Fibroblast of the aortic adventitia (primary cell): ENCODE data around the gene NR3C1. TPM values are rescaled to one million over a fixed set of nuclear protein-coding genes. Genes with fewer than 3 reads are reported as not detected.

ENCODE experiments used
- DNase-seq: peaks from one replicate; pipeline ENCODE4 v3.0.0-alpha.2; 2010; ENCODE audit warnings: low read depth
- H3K4me3 ChIP-seq: 2 replicates; pipeline ENCODE4 v1.5.1; 2011; ENCODE audit warnings: low read depth, mild to moderate bottlenecking, control low read depth, low read length, moderate library complexity
- CTCF ChIP-seq: IDR thresholded peaks from 2 replicates; pipeline ENCODE4 v1.5.1; 2011; ENCODE audit warnings: mild to moderate bottlenecking, low read length, control low read depth, inconsistent platforms; ENCODE audit not compliant: insufficient read depth
- total RNA-seq: library from RNA; depleted of rRNA; stranded (reverse); fragments of >200 nt; gene quantifications from 2 replicates; pipeline ENCODE4 v1.2.3, GENCODE V29; 2012; ENCODE audit warnings: low replicate concordance

NR3C1 gene
- total RNA-seq, 1 donor: 132 TPM

GRCh38 chr5:143304836-143305475 is 98.5 kb downstream of the NR3C1 start:
- DNase-seq: peak; percentile 23
- H3K4me3 ChIP-seq: no peak overlapping the region
- no peak for TF ChIP-seq CTCF

GRCh38 chr5:143302341-143303045 is 101.0 kb downstream of the NR3C1 start:
- no peak overlapping the region for H3K4me3 ChIP-seq
- no peak for TF ChIP-seq CTCF
- DNase-seq: peak; percentile 36

DNA sequence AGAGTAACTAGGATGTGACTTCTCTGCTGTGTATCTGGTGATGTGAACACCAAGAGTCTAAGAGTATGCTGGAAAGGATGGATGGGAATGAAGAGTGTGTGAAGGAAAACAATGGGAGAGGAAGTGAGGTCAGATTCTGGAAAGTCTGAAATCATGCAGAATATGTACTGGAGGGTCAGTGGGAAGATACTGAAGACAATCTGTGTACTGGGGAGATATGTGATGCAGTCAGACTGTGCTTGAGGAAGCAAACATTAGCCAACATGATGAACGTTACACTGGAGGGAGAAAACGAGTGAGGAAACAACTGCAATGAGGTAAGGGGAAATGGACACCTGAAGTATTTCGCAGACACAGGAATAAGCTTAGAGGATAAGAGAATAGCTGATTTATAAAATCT is 105.7 kb downstream of the NR3C1 start:
- DNase-seq: peak; percentile 28
- TF ChIP-seq CTCF: no peak
- H3K4me3 ChIP-seq: no peak overlapping the region

- no peak for DNase-seq
Measured at GRCh38 chr5:143290125-143290524, 113.4 kb downstream of the NR3C1 start.

GRCh38 chr5:143284521-143284920 is 119.0 kb downstream of the NR3C1 start:
- TF ChIP-seq CTCF: no peak
- no peak for DNase-seq
- no peak overlapping the region for H3K4me3 ChIP-seq

More at GRCh38 chr5:143290125-143290524, 113.4 kb downstream of the NR3C1 start:
- no peak overlapping the region for H3K4me3 ChIP-seq
- no peak for TF ChIP-seq CTCF

- TF ChIP-seq CTCF: no peak
- H3K4me3 ChIP-seq: no peak overlapping the region
- no peak for DNase-seq
Measured at GRCh38 chr5:143284002-143284401, 119.5 kb downstream of the NR3C1 start.
